ENCODE measurements around the gene ABCA13.

The ABCA13 gene

GRCh38 chr7:48307041-48307714, 135.9 kb downstream of the ABCA13 start:
- DNase-seq = no peak

- no peak for DNase-seq
These were observed 138.5 kb downstream of the ABCA13 start for GRCh38 chr7:48309720-48310119.

GRCh38 chr7:48311464-48312100, 140.3 kb downstream of the ABCA13 start:
- DNase-seq = no peak

- DNase-seq = no peak
These were observed 140.9 kb downstream of the ABCA13 start for GRCh38 chr7:48312151-48312550.

- no peak for DNase-seq
These were observed 145.5 kb downstream of the ABCA13 start for GRCh38 chr7:48316768-48317167.

GRCh38 chr7:48317360-48317759, 146.1 kb downstream of the ABCA13 start:
- DNase-seq = no peak

GRCh38 chr7:48321319-48322010, 150.2 kb downstream of the ABCA13 start:
- DNase-seq = no peak

GRCh38 chr7:48337012-48337621, 165.9 kb downstream of the ABCA13 start:
- no peak for DNase-seq

GRCh38 chr7:48337781-48338180, 166.5 kb downstream of the ABCA13 start:
- no peak for DNase-seq

GRCh38 chr7:48347230-48347825, 176.1 kb downstream of the ABCA13 start:
- no peak for DNase-seq

- no peak for DNase-seq
These were observed 179.3 kb downstream of the ABCA13 start for GRCh38 chr7:48350515-48350914.

- DNase-seq = no peak
These were observed 180.6 kb downstream of the ABCA13 start for GRCh38 chr7:48351900-48352299.

GRCh38 chr7:48355346-48355745, 184.1 kb downstream of the ABCA13 start:
- no peak for DNase-seq

GRCh38 chr7:48360574-48360973, 189.3 kb downstream of the ABCA13 start:
- DNase-seq = no peak

- no peak for DNase-seq
These were observed 191.9 kb downstream of the ABCA13 start for GRCh38 chr7:48363174-48363573.

- DNase-seq = peak; percentile 21
These were observed 193.8 kb downstream of the ABCA13 start for GRCh38 chr7:48365010-48365409.

GRCh38 chr7:48366096-48366495, 194.8 kb downstream of the ABCA13 start:
- no peak for DNase-seq

- no peak for DNase-seq
These were observed 205.0 kb downstream of the ABCA13 start for GRCh38 chr7:48376263-48376662.

- DNase-seq = no peak
These were observed 209.7 kb downstream of the ABCA13 start for GRCh38 chr7:48380921-48381320.

- DNase-seq = no peak
These were observed 210.3 kb downstream of the ABCA13 start for GRCh38 chr7:48381571-48381970.

- no peak for DNase-seq
These were observed 213.0 kb downstream of the ABCA13 start for GRCh38 chr7:48384180-48384752.

GRCh38 chr7:48387932-48388331, 216.7 kb downstream of the ABCA13 start:
- DNase-seq = no peak

GRCh38 chr7:48388911-48389310, 217.7 kb downstream of the ABCA13 start:
- DNase-seq = no peak

Data from NCI-H2081 treated with DMSO at 0.1 percent for 48 hours (cell line).